Retinal pigment epithelial cell (primary cell): ENCODE measurements around the gene CREB1.
"Not testable (repeated sequence)": the region's sequence is repeated elsewhere in the genome, so short reads cannot be mapped to it uniquely, and the experiment has no call there.

Source experiments
- DNase-seq: peaks from one replicate; pipeline ENCODE4 v3.0.0-alpha.2; 2010; ENCODE audit warnings: low read depth
- H3K4me3 ChIP-seq: 2 replicates; pipeline ENCODE4 v1.5.1; 2011; ENCODE audit warnings: mild to moderate bottlenecking, low read length, control low read depth, moderate library complexity
- CTCF ChIP-seq: conservative IDR thresholded peaks from 2 replicates; pipeline ENCODE4 v1.5.1; 2011; ENCODE audit warnings: low read depth, low read length, control low read depth, inconsistent platforms

Gene CREB1

DNA sequence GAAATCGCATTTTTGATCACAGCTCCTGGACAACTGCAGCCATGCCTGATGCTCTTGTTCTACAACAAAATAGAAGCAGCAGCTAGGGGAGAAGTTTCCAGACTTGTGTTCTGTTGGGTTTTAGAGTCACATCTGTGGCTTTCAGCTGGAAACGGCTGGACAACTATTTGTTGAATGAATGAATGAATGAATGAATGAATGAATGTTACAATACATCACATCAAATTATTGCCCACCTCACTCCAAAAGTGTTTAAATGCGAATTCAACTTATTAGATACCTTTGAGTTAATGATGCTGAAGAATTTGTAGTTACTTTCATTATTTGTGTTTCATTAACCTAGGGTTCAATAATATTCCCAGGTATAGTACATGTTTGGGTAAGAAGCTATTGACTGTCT lies 103.9 kb downstream of the CREB1 start:
- no peak for TF ChIP-seq CTCF
- DNase-seq = no peak
- H3K4me3 ChIP-seq = no peak overlapping the region

DNA sequence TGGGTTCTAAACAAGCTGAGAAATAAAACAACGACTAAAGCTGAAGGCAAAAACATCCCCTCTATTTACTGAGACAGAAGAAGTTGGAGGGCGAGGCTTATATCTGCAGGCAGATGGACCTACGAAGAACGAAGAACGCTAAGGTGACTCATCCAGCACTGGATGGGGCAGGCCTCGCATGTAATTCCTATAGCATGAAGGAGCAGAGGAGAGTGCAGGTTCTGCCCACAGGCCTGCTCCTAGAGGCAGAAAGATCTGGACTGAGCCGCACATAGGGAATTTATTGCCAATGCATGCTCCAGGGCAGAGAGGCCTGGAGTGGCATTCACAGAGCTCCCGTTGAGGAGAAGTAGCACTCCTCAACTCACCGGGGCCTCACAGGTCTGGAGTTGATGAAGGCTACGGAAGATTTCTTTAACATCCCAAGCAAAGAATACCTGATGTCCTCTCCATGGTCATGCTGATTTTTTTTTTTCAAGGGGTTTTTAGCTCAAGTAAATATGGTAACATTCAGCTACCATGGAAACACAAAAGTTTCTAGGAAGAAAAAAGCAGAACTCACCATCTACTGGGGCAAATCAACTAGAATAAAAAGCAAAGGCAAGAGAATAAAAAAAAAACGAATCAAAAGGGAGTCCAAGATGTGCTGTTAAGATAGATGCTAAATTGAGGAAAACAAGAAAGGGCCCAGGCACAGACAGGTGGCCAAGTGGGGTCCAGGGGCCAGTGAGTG lies 105.9 kb downstream of the CREB1 start:
- TF ChIP-seq CTCF = no peak
- no peak overlapping the region for H3K4me3 ChIP-seq
- DNase-seq = no peak

- DNase-seq, H3K4me3 ChIP-seq: not testable (repeated sequence)
Observed at GRCh38 chr2:207639288-207639687, 109.5 kb downstream of the CREB1 start.

DNA sequence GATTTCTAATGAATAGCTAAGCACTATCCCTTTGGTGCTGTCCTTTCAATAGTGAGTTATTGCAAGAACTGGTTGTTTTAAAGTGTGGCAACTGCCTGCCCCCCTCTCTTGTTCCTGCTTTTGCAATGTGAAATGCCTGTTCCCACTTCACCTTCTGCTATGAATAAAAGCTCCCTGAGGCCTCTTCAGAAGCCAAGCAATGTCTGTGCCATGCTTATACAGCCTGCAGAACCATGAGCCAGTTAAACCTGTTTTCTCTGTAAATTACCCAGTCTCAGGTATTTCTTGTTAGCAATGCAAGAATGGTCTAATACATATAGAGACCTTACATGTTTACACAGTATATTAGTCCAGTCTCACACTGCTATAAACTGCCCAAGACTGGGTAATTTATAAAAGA lies 110.4 kb downstream of the CREB1 start:
- no peak for DNase-seq
- no peak overlapping the region for H3K4me3 ChIP-seq
- TF ChIP-seq CTCF = no peak

- no peak for DNase-seq
- TF ChIP-seq CTCF = no peak
- H3K4me3 ChIP-seq = no peak overlapping the region
Observed at GRCh38 chr2:207640661-207641060, 110.9 kb downstream of the CREB1 start.

- DNase-seq = no peak
- no peak overlapping the region for H3K4me3 ChIP-seq
- TF ChIP-seq CTCF = no peak
Observed at GRCh38 chr2:207643892-207644291, 114.1 kb downstream of the CREB1 start.

- H3K4me3 ChIP-seq, DNase-seq: not testable (repeated sequence)
Observed at GRCh38 chr2:207646582-207646981, 116.8 kb downstream of the CREB1 start.
